Astrocyte (in vitro differentiated cells and primary cell): Measurements from ENCODE around the gene CABP4.

Source experiments
- EZH2 ChIP-seq: IDR thresholded peaks from 2 replicates; pipeline ENCODE4 v1.6.1; 2012; ENCODE audit warnings: mild to moderate bottlenecking, low read length, inconsistent platforms; ENCODE audit not compliant: insufficient read depth
- TF ChIP-seq, protein P1 (sequence below): IDR thresholded peaks from 2 replicates; pipeline ENCODE4 v1.5.1; 2011; ENCODE audit warnings: low read depth, mild to moderate bottlenecking, inconsistent platforms, low read length, moderate library complexity; ENCODE audit not compliant: insufficient read depth

- TF ChIP-seq EZH2 = no peak
- TF ChIP-seq, protein P1, sequence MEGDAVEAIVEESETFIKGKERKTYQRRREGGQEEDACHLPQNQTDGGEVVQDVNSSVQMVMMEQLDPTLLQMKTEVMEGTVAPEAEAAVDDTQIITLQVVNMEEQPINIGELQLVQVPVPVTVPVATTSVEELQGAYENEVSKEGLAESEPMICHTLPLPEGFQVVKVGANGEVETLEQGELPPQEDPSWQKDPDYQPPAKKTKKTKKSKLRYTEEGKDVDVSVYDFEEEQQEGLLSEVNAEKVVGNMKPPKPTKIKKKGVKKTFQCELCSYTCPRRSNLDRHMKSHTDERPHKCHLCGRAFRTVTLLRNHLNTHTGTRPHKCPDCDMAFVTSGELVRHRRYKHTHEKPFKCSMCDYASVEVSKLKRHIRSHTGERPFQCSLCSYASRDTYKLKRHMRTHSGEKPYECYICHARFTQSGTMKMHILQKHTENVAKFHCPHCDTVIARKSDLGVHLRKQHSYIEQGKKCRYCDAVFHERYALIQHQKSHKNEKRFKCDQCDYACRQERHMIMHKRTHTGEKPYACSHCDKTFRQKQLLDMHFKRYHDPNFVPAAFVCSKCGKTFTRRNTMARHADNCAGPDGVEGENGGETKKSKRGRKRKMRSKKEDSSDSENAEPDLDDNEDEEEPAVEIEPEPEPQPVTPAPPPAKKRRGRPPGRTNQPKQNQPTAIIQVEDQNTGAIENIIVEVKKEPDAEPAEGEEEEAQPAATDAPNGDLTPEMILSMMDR = no peak
Observed at GRCh38 chr11:67496113-67496512, 41.0 kb downstream of the CABP4 start.
